ENCODE results near the gene ADAMTS12. TPM values are rescaled to one million over a fixed set of nuclear protein-coding genes. Genes with fewer than 3 reads are reported as not detected.
"Not testable (repeated sequence)": the region's sequence is repeated elsewhere in the genome, so short reads cannot be mapped to it uniquely, and the experiment has no call there.

Gene ADAMTS12
- polyA plus RNA-seq, 1 of the 3 experiments (the other 2 are of a cell fraction), result 2.5 TPM

GRCh38 chr5:33914844-33915243, 23.1 kb upstream of the ADAMTS12 start:
- H3K27me3 ChIP-seq (ENCODE audit: insufficient read depth); H3K79me2 ChIP-seq (ENCODE audit: insufficient read depth); H3K9me2 ChIP-seq; POLR2A ChIA-PET; H3K4me3 ChIP-seq (ENCODE audit: low read depth in 2 of 2, low read length in 1 of 2); H3K4me1 ChIP-seq (ENCODE audit: control insufficient read depth in 1 of 2, insufficient read depth in 2 of 2, low read depth in 1 of 2, low read length in 1 of 2); H3K4me2 ChIP-seq; DNase-seq; H3F3A ChIP-seq (replicated peaks; ENCODE audit: insufficient read depth); H3K9ac ChIP-seq; H3K36me3 ChIP-seq (replicated peaks in 1 of 2; ENCODE audit: control insufficient read depth in 1 of 2, insufficient read depth in 2 of 2, low read length in 1 of 2); H2AFZ ChIP-seq (ENCODE audit: low read depth); H3K9me3 ChIP-seq; H4K20me1 ChIP-seq (ENCODE audit: insufficient read depth); H3K27ac ChIP-seq (ENCODE audit: low read depth in 2 of 2, low read length in 1 of 2); CTCF ChIA-PET: not testable (repeated sequence)
- WGBS (ENCODE audit: low lambda C conversion rate), result 28% methylated on average over 3 of the region's 3 CpGs

- H3K9ac ChIP-seq; H3F3A ChIP-seq (replicated peaks; ENCODE audit: insufficient read depth); H4K20me1 ChIP-seq (ENCODE audit: insufficient read depth); H3K4me3 ChIP-seq (ENCODE audit: low read depth in 2 of 2, low read length in 1 of 2); POLR2A ChIA-PET; H3K79me2 ChIP-seq (ENCODE audit: insufficient read depth); H3K9me2 ChIP-seq; H3K36me3 ChIP-seq (replicated peaks in 1 of 2; ENCODE audit: control insufficient read depth in 1 of 2, insufficient read depth in 2 of 2, low read length in 1 of 2); DNase-seq; H3K9me3 ChIP-seq; H3K4me1 ChIP-seq (ENCODE audit: control insufficient read depth in 1 of 2, insufficient read depth in 2 of 2, low read depth in 1 of 2, low read length in 1 of 2); H3K4me2 ChIP-seq; CTCF ChIA-PET; H3K27me3 ChIP-seq (ENCODE audit: insufficient read depth); H2AFZ ChIP-seq (ENCODE audit: low read depth); H3K27ac ChIP-seq (ENCODE audit: low read depth in 2 of 2, low read length in 1 of 2): not testable (repeated sequence)
- WGBS (ENCODE audit: low lambda C conversion rate), result 34% methylated on average over 7 of the region's 7 CpGs
These were observed 14.5 kb upstream of the ADAMTS12 start for GRCh38 chr5:33906248-33906647.

- peaks cover 8% of the 10 kb centered on the region; the same call in 1 of the 2 replicates for H3K9me3 ChIP-seq
- no peaks in the 10 kb centered on the region for H3K9me2 ChIP-seq
- ChIA-PET POLR2A (no interaction called here), CTCF (no interaction called here)
- no peak overlapping the region for H2AFZ ChIP-seq (ENCODE audit: low read depth)
- TF ChIP-seq FOSL2 (IDR thresholded peaks at IDR 0.05; ENCODE audit: borderline replicate concordance, low read depth), result no peak
- no peak for TF ChIP-seq JUND (IDR thresholded peaks at IDR 0.05)
- no peak for TF ChIP-seq TEAD4 (IDR thresholded peaks at IDR 0.05; ENCODE audit: borderline replicate concordance, insufficient read depth)
- TF ChIP-seq USF1 (IDR thresholded peaks at IDR 0.05; ENCODE audit: borderline replicate concordance, low read depth), result no peak
- TF ChIP-seq EZH2phosphoT487 (IDR thresholded peaks at IDR 0.05; ENCODE audit: borderline replicate concordance, low read depth), result no peak
- TF ChIP-seq RAD21 (IDR thresholded peaks at IDR 0.05; ENCODE audit: low read length), result no peak
- TF ChIP-seq SMC3 (IDR thresholded peaks at IDR 0.05; ENCODE audit: low read depth, low read length), result no peak
- no peak for TF ChIP-seq NFIC (IDR thresholded peaks at IDR 0.05; ENCODE audit: borderline replicate concordance)
- 70% methylated on average over 1 of the region's 1 CpG for WGBS (ENCODE audit: low lambda C conversion rate)
- H4K20me1 ChIP-seq (ENCODE audit: insufficient read depth), result no peaks in the 10 kb centered on the region
- H3F3A ChIP-seq (replicated peaks; ENCODE audit: insufficient read depth), result no peaks in the 10 kb centered on the region
- peaks cover 0 to 4% of the 10 kb centered on the region in 2 experiments for H3K36me3 ChIP-seq (replicated peaks in 1 of 2; ENCODE audit: control insufficient read depth in 1 of 2, insufficient read depth in 2 of 2, low read length in 1 of 2)
- no peaks in the 10 kb centered on the region for H3K27me3 ChIP-seq (ENCODE audit: insufficient read depth)
- H3K79me2 ChIP-seq (ENCODE audit: insufficient read depth), result no peaks in the 10 kb centered on the region
- H3K4me1 ChIP-seq (ENCODE audit: control insufficient read depth in 1 of 2, insufficient read depth in 2 of 2, low read depth in 1 of 2, low read length in 1 of 2), result no peaks in the 10 kb centered on the region
- H3K4me2 ChIP-seq, result no peak overlapping the region
- DNase-seq, result no peak
- no peak overlapping the region for H3K9ac ChIP-seq
- H3K27ac ChIP-seq (ENCODE audit: low read depth in 2 of 2, low read length in 1 of 2), result no peak overlapping the region
- H3K4me3 ChIP-seq (ENCODE audit: low read depth in 2 of 2, low read length in 1 of 2), result no peak overlapping the region
These were observed 13.6 kb upstream of the ADAMTS12 start for GRCh38 chr5:33905381-33905780.

Data from SK-N-SH (cell line).